Panc1 (cell line): ENCODE measurements around the gene AMPH. TPM values are rescaled to one million over a fixed set of nuclear protein-coding genes. Genes with fewer than 3 reads are reported as not detected.

Source experiments
- ATAC-seq: fragments of 200-7000 bp; cut with Tn5 transposase; 2 replicates; pipeline ENCODE4 v1.9.1; 2020; ENCODE audit warnings: mild to moderate bottlenecking, moderate library complexity
- BruUV-seq: library from RNA; stranded (reverse); fragments of 400-500 nt; replicated peaks from 2 replicates; lab custom pipeline; 2021; lab: Mats Ljungman, UMichigan
- CTCF ChIA-PET: fragments of 300-600 bp; sonication (Branson Sonifier 250); formaldehyde crosslinking; loops from one replicate; lab custom pipeline; 2022; ENCODE audit warnings: antibody characterized with exemption; lab: Charles Lee
- POLR2A ChIA-PET: fragments of 300-600 bp; sonication (Branson Sonifier 250); formaldehyde crosslinking; loops from one replicate; lab custom pipeline; 2022; ENCODE audit warnings: antibody characterized with exemption; lab: Charles Lee
- DNase-seq: peaks from one replicate; pipeline ENCODE4 v3.0.0-alpha.2; 2010; ENCODE audit warnings: low read depth, low spot score
- H3K27ac ChIP-seq: 2 replicates; pipeline ENCODE4 v1.5.1; 2011; ENCODE audit warnings: mild to moderate bottlenecking, low read length, inconsistent platforms
- H3K27me3 ChIP-seq: fragments of 200-500 bp; sonication (Bioruptor generic); 2 replicates; pipeline ENCODE4 v1.6.0; 2014; ENCODE audit warnings: low read length, inconsistent platforms; ENCODE audit not compliant: control insufficient read depth, insufficient read depth
- H3K36me3 ChIP-seq: fragments of 200-500 bp; sonication (Bioruptor generic); 2 replicates; pipeline ENCODE4 v1.5.1; 2014; ENCODE audit warnings: inconsistent platforms, mild to moderate bottlenecking, low read length, moderate library complexity; ENCODE audit not compliant: control insufficient read depth, insufficient read depth
- H3K4me1 ChIP-seq: 2 replicates; pipeline ENCODE4 v1.5.1; 2011; ENCODE audit warnings: inconsistent platforms, mild to moderate bottlenecking, low read length, moderate library complexity; ENCODE audit not compliant: control insufficient read depth, insufficient read depth
- H3K4me3 ChIP-seq, 2 experiments: 2 replicates each; pipeline ENCODE4 v1.5.1; 2011 to 2012; ENCODE audit warnings: low read depth in 2 of 2, low read length in 2 of 2, mild to moderate bottlenecking in 2 of 2, inconsistent platforms in 1 of 2, moderate library complexity in 1 of 2
- H3K9me3 ChIP-seq: fragments of 200-500 bp; sonication (Bioruptor generic); 2 replicates; pipeline ENCODE4 v1.5.1; 2014; ENCODE audit warnings: low read depth, mild to moderate bottlenecking, inconsistent platforms, low read length, moderate library complexity; ENCODE audit not compliant: control insufficient read depth, insufficient read depth
- CTCF ChIP-seq: fragments of 450-650 bp; IDR thresholded peaks from 2 replicates; pipeline ENCODE4 v1.5.1; 2017; ENCODE audit warnings: mild to moderate bottlenecking
- POLR2AphosphoS5 ChIP-seq: IDR thresholded peaks from 2 replicates; pipeline ENCODE4 v1.6.1; 2012; ENCODE audit warnings: mild to moderate bottlenecking, low read depth, low read length, moderate library complexity
- REST ChIP-seq, 2 experiments: IDR thresholded peaks; 2 replicates each; pipeline ENCODE4 v1.6.1; 2011 to 2012; ENCODE audit warnings: low read depth in 2 of 2, control low read depth in 1 of 2, low read length in 1 of 2, mild to moderate bottlenecking in 1 of 2, moderate library complexity in 1 of 2; ENCODE audit not compliant: insufficient read depth in 1 of 2
- SIN3A ChIP-seq: IDR thresholded peaks from 2 replicates; pipeline ENCODE4 v1.6.1; 2012; ENCODE audit warnings: low read depth, mild to moderate bottlenecking, low read length, moderate library complexity, borderline replicate concordance; ENCODE audit not compliant: insufficient read depth
- TCF7L2 ChIP-seq: IDR thresholded peaks from 2 replicates; pipeline ENCODE4 v1.6.1; 2011; ENCODE audit warnings: mild to moderate bottlenecking, low read depth, low read length, inconsistent platforms
- in situ Hi-C: cut with HindIII; loops from 2 replicates; pipeline ENCODE4 v1.10.0; 2016; ENCODE audit warnings: low sequenced_read_pairs, low pct_unique_long_range_greater_than_20kb
- intact Hi-C: fragments of 100-400 bp; cut with micrococcal nuclease; formaldehyde crosslinking; loops from one replicate; pipeline ENCODE4 v1.10.0; 2022; ENCODE audit not compliant: unreplicated experiment
- total RNA-seq: library from RNA; stranded (reverse); gene quantifications from one replicate; pipeline ENCODE4 v1.2.1, GENCODE V29; 2021; ENCODE audit not compliant: unreplicated experiment

Gene AMPH
- total RNA-seq, 1 experiment from 2014 or later, result not detected

GRCh38 chr7:38592737-38593288 is 38.4 kb downstream of the AMPH start:
- no peak for DNase-seq
- Histone ChIP-seq H3K27me3 (no peaks in the 10 kb centered on the region), H3K36me3 (no peaks in the 10 kb centered on the region), H3K9me3 (no peaks in the 10 kb centered on the region), H3K27ac (no peak overlapping the region), H3K4me1 (no peaks in the 10 kb centered on the region), H3K4me3 (no peak overlapping the region)
- intact Hi-C loops, result no loop called here
- ChIA-PET POLR2A (no interaction called here), CTCF (no interaction called here)
- ATAC-seq, result no peak
- no TSS peak for BruUV-seq
- TF ChIP-seq REST (IDR thresholded peaks at IDR 0.05; ENCODE audit: insufficient read depth in 1 of 2, low read depth in 2 of 2, low read length in 1 of 2), result no peak
- no peak for TF ChIP-seq CTCF
- in situ Hi-C loops, result no loop called here

GRCh38 chr7:38585572-38586354 is 45.4 kb downstream of the AMPH start:
- TF ChIP-seq POLR2AphosphoS5 (no peak), TCF7L2 (no peak), SIN3A (no peak), CTCF (no peak)
- intact Hi-C loops, result no loop called here
- ChIA-PET CTCF (interaction anchor here (0.6 kb wide), 1 partner anchor 934 kb away, joined by 5 read pairs; no protein-coding TSS in a partner anchor), POLR2A (no interaction called here)
- H3K9me3 ChIP-seq, result no peaks in the 10 kb centered on the region
- BruUV-seq, result no TSS peak
- DNase-seq (no peak), ATAC-seq (no peak)
- in situ Hi-C loops, result no loop called here
- H3K4me3 ChIP-seq, result no peak overlapping the region
- H3K36me3 ChIP-seq, result no peaks in the 10 kb centered on the region
- no peak overlapping the region for H3K27ac ChIP-seq
- no peaks in the 10 kb centered on the region for H3K4me1 ChIP-seq
- no peaks in the 10 kb centered on the region; the same call in 1 of the 2 replicates for H3K27me3 ChIP-seq
